ENCODE measurements around the gene NMUR1. TPM values are rescaled to one million over a fixed set of nuclear protein-coding genes. Genes with fewer than 3 reads are reported as not detected.
A peak's percentile ranks its signal among the peaks of the same experiment; 100 is the strongest.
"Not testable (repeated sequence)": the region's sequence is repeated elsewhere in the genome, so short reads cannot be mapped to it uniquely, and the experiment has no call there.

Gene NMUR1, protein sequence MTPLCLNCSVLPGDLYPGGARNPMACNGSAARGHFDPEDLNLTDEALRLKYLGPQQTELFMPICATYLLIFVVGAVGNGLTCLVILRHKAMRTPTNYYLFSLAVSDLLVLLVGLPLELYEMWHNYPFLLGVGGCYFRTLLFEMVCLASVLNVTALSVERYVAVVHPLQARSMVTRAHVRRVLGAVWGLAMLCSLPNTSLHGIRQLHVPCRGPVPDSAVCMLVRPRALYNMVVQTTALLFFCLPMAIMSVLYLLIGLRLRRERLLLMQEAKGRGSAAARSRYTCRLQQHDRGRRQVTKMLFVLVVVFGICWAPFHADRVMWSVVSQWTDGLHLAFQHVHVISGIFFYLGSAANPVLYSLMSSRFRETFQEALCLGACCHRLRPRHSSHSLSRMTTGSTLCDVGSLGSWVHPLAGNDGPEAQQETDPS
- 0.05 TPM in 1 of 2 replicates, not detected in the other for total RNA-seq

DNA sequence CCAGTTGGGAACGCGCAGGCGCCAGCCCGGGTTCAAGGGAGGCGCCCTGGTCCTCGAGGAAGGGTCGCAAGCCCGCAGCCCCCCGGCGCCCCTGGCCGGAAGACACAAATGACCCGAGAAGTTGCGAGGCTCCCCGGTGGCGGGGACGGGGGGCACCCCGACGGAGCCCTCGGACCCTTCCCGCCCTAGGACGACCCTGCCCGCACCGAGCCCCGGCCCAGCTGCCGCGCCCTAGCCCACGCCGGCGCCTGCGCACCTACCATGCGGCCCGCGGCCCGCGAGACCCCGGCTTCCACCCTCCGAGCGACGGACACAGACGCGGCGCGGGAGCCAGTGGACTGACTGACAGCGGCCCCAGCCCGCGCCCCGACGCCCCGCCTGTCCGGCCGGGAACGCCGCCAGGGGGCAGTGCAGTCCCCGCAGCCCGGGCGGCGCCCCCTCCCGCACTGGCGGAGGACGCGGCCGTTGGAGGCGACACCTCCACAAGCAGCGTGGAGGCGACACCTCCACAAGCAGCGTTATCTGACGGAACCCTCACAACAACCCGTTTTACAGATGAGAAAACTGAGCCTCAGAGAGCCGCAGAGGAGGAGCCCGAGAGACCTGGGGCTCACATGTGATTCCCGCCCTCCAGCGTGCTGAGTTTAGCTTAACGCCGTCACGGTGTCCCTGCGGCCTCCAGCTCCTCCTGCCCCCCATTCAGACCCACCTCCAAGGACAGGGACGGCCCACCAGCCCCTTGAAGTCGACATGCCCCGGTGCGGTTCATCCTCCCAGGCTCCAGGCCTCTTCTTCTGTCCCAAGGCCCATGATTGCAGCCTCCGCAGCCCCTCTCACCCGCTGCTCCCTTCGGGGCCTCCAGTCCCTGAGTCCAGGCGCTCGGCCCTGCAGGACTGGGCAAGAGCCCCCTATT lies at the start of gene NMUR1:
NMUR1 (minus strand) TSS at position 347 of the 913 bp plus-strand sequence; CDS start at position 263, 84 bp downstream.
- intact Hi-C loops (cut with micrococcal nuclease): loop anchor here (1.0 kb wide), 3 partner anchors 13 to 48 kb away; no protein-coding TSS in a partner anchor
- H3K27ac Mint-ChIP-seq: peak within 1 kb of the TSS; percentile 6
- peaks cover 20% of the 10 kb centered on the region for H3K4me1 Mint-ChIP-seq (ENCODE audit: low read depth)

DNA sequence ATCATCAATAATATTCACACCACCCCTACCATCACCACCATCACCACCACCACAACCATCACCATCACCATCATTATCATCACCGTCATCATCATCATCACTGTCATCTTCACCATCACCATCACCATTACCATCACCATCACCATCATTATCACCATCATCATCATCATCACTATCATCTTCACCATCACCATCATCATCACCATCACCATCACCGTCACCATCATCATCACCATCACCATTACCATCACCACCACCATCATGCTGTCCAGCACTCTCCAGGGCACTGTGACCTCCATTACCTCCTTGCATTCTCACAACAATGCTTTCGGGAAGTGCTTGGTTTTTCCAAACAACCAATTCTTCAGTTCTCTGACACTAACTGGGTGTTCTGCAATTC lies 49.3 kb upstream of the NMUR1 start:
- no peak overlapping the region for H3K27ac Mint-ChIP-seq
- no peak overlapping the region for H3K4me3 Mint-ChIP-seq
- peaks cover 12% of the 10 kb centered on the region for H3K27me3 Mint-ChIP-seq (ENCODE audit: insufficient read depth)
- no peak for DNase-seq (ENCODE audit: low spot score)
- intact Hi-C loops (cut with micrococcal nuclease): no loop called here
- no peaks in the 10 kb centered on the region for H3K36me3 Mint-ChIP-seq (ENCODE audit: low read depth)
- peaks cover 7% of the 10 kb centered on the region for H3K9me3 Mint-ChIP-seq
- H3K4me1 Mint-ChIP-seq (ENCODE audit: low read depth): no peaks in the 10 kb centered on the region

More for the DNA sequence above, at the start of gene NMUR1:
- Mint-ChIP-seq H3K9me3 (no peaks in the 10 kb centered on the region), H3K4me3 (no peak within 1 kb of the TSS), H3K36me3 (ENCODE audit: low read depth) (no peaks in the 10 kb centered on the region), H3K27me3 (ENCODE audit: insufficient read depth) (peaks cover 26% of the 10 kb centered on the region)
- peak; percentile 70 for DNase-seq (ENCODE audit: low spot score)

DNA sequence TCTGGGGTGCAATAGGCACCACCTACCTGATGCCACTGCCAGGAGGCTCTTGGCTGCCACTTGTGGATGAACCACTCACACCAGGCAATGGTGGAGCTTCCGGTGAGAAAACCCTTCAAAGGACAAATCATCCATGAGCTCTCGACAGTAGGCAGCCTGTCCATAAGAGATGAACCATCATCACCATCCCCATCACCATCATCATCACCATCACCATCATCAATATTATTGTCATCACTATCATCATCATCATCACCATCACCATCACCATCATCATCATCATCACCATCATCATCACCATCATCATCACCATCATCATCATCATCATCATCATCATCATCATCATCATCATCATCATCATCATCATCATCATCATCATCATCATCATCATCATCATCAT lies 48.4 kb upstream of the NMUR1 start:
- intact Hi-C loops (cut with micrococcal nuclease); DNase-seq (ENCODE audit: low spot score); H3K4me3 Mint-ChIP-seq; H3K36me3 Mint-ChIP-seq (ENCODE audit: low read depth); H3K4me1 Mint-ChIP-seq (ENCODE audit: low read depth); H3K27ac Mint-ChIP-seq; H3K9me3 Mint-ChIP-seq: not testable (repeated sequence)
- peaks cover 12% of the 10 kb centered on the region for H3K27me3 Mint-ChIP-seq (ENCODE audit: insufficient read depth)

DNA sequence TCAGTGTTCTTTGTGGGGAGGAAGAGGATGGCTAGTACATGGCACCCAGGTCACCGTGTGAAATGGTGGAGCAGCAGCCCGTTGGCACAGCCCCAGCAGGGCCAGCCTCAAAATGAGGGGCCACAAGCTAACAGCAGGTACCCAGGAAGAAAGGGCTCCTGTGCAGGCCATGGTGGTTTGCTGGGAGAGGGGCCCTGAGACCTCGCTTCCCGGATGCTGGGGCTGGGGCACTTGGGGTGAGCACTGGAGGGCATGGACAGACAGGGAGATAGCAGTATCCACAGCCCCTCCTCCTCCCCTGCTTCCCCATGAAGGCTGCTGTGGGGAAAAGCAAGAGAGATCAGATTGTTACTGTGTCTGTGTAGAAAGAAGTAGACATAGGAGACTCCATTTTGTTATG lies 46.2 kb upstream of the NMUR1 start:
- intact Hi-C loops (cut with micrococcal nuclease): no loop called here
- Mint-ChIP-seq H3K4me3 (no peak overlapping the region), H3K27ac (no peak overlapping the region), H3K4me1 (ENCODE audit: low read depth) (no peaks in the 10 kb centered on the region), H3K36me3 (ENCODE audit: low read depth) (no peaks in the 10 kb centered on the region), H3K27me3 (ENCODE audit: insufficient read depth) (peaks cover 16% of the 10 kb centered on the region), H3K9me3 (peaks cover 7% of the 10 kb centered on the region)
- DNase-seq (ENCODE audit: low spot score): no peak

DNA sequence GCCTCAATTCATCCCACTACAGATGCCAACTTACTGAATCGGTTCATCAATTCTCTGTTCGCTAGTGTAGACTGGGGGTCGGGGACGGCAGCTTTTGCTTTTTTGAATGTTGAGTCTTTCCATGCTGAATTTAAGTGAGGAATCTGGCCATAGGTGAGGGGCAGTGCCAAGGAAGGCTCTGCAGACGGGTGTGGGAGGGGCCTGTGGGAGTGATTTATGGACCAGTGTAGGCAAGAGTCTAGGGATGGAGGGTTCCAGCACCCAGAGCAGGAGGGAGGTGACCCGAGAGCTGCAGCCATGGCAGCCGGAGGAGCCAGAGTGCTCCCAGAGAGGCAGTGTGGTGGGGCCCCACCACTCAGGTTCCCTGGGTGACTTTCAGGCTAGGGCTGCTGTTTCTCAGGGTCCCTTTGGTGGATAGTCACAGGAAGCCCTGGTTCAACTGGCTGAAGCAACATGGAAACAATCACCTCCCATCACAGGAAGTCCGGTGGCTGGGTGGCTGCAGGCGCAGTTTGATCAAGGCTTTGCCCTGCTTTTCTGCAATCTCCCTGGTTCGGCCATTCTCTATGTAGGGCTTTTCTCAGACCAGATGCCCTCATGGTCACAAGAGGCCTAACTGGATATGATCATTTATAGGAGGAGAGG lies 45.5 kb upstream of the NMUR1 start:
- intact Hi-C loops (cut with micrococcal nuclease): no loop called here
- Mint-ChIP-seq H3K27me3 (ENCODE audit: insufficient read depth) (peaks cover 19% of the 10 kb centered on the region), H3K27ac (no peak overlapping the region), H3K4me3 (no peak overlapping the region), H3K9me3 (peaks cover 7% of the 10 kb centered on the region), H3K4me1 (ENCODE audit: low read depth) (no peaks in the 10 kb centered on the region), H3K36me3 (ENCODE audit: low read depth) (no peaks in the 10 kb centered on the region)
- no peak for DNase-seq (ENCODE audit: low spot score)

DNA sequence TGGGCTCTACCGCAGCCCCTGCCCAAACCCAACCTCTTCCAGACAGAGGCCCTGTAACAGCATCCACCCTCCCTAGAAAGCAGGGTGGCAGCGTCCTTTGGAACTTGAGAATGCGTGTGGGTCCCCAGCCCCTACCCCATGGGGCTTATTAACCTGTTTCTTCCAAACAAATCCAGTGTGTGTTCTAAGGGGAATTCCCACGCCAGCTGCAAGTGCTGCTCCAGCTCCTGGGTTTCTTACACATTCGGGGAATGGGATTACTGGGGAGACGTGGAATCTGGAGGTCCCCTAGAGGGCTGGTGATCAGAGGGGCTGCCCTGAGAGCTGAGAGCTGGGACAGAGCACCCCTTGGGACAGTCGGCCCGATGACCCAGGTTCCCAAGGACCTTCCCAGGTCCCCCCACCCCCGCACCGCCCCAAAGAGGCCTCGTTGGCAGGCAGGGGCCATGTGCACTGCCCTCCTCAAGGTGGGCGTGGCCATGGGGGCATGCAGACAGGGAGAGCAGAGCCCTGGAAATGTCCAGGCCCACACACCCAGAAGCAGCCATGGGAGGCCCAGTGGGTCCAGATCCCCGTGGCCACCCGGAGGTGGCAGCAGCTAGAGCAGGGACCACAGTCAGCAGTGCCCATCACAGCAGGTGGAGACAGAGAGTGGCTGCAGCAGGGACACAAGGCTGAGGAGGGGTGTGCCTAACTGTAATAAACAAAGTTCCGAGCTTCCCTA lies 43.6 kb upstream of the NMUR1 start:
- DNase-seq (ENCODE audit: low spot score): no peak
- H3K4me1 Mint-ChIP-seq (ENCODE audit: low read depth): peaks cover 2% of the 10 kb centered on the region
- H3K27me3 Mint-ChIP-seq (ENCODE audit: insufficient read depth): peaks cover 11% of the 10 kb centered on the region
- peaks cover 4% of the 10 kb centered on the region for H3K9me3 Mint-ChIP-seq
- no peak overlapping the region for H3K27ac Mint-ChIP-seq
- H3K4me3 Mint-ChIP-seq: no peak overlapping the region
- no peaks in the 10 kb centered on the region for H3K36me3 Mint-ChIP-seq (ENCODE audit: low read depth)
- intact Hi-C loops (cut with micrococcal nuclease): no loop called here

DNA sequence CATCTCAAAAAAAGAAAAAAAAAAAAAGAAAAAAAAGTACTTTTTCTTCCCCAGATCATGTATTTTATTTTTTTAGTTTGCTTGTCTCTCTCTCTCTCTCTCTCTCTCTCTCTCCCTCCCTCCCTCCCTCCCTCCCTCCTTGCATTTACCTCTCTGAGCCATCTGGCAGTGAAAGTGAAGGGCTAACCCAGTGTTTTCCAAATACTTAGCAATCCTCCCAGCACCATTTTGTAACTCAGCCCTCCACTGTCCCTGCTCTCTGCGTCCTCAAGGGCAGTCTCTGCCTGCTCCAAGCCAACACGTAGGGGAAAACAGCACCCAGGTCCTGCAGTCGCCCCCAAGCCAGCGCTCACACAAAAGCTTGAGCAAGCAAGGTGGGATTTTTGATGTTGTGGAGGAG lies 42.9 kb upstream of the NMUR1 start:
- DNase-seq (ENCODE audit: low spot score): no peak
- intact Hi-C loops (cut with micrococcal nuclease): no loop called here
- Mint-ChIP-seq H3K9me3 (no peaks in the 10 kb centered on the region), H3K27ac (no peak overlapping the region), H3K36me3 (ENCODE audit: low read depth) (no peaks in the 10 kb centered on the region), H3K4me3 (no peak overlapping the region), H3K27me3 (ENCODE audit: insufficient read depth) (peaks cover 11% of the 10 kb centered on the region), H3K4me1 (ENCODE audit: low read depth) (peaks cover 8% of the 10 kb centered on the region)

DNA sequence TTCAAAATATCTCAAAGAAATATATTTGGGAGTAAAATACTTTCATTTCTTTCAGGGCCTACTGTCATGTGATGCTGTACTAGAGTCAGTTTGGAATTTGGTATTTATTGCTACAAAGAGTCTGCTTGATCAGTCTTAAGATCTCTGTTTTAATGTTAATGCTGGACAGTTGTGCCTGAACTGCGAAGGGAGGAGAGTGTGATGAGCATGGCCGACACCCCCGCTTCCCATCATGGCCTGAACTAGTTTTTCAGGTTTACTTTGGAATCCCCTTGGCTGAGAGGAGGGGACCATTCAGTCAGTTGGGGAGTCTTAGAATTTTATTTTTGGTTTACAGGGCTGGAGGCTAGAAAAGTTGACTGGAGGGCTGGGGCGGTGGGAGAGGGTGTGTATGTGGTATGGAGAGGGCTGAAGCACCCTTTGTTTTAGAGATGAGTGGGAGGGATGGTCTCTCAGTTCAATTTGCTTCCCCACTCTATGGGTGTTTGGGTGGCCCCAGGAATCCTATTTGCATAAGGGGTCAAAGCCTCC lies 41.5 kb upstream of the NMUR1 start:
- H3K27ac Mint-ChIP-seq: no peak overlapping the region

DNA sequence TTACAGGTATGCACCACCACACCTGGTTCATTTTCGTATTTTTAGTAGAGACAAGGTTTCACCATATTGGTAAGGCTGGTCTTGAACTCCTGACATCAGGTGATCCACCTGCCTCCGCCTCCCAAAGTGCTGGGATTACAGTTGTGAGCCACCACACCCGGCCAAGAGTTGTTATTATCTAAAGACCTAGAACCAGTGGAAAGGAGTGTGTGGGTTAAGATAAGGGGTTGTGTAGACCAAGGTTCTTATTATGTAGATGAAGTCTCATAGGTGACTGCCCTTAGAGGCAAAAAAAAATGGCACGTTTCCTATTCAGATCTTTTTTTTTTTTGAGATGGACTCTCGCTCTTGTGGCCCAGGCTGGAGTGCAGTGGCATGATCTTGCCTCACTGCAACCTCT lies 40.7 kb upstream of the NMUR1 start:
- intact Hi-C loops (cut with micrococcal nuclease); DNase-seq (ENCODE audit: low spot score); H3K36me3 Mint-ChIP-seq (ENCODE audit: low read depth); H3K4me3 Mint-ChIP-seq; H3K9me3 Mint-ChIP-seq; H3K4me1 Mint-ChIP-seq (ENCODE audit: low read depth); H3K27ac Mint-ChIP-seq: not testable (repeated sequence)
- peaks cover 11% of the 10 kb centered on the region for H3K27me3 Mint-ChIP-seq (ENCODE audit: insufficient read depth)

More for the DNA sequence above, 41.5 kb upstream of the NMUR1 start:
- intact Hi-C loops (cut with micrococcal nuclease): no loop called here
- no peak overlapping the region for H3K4me3 Mint-ChIP-seq
- DNase-seq (ENCODE audit: low spot score): no peak
- H3K36me3 Mint-ChIP-seq (ENCODE audit: low read depth): no peaks in the 10 kb centered on the region
- H3K9me3 Mint-ChIP-seq: no peaks in the 10 kb centered on the region
- peaks cover 8% of the 10 kb centered on the region for H3K4me1 Mint-ChIP-seq (ENCODE audit: low read depth)
- peaks cover 11% of the 10 kb centered on the region for H3K27me3 Mint-ChIP-seq (ENCODE audit: insufficient read depth)

DNA sequence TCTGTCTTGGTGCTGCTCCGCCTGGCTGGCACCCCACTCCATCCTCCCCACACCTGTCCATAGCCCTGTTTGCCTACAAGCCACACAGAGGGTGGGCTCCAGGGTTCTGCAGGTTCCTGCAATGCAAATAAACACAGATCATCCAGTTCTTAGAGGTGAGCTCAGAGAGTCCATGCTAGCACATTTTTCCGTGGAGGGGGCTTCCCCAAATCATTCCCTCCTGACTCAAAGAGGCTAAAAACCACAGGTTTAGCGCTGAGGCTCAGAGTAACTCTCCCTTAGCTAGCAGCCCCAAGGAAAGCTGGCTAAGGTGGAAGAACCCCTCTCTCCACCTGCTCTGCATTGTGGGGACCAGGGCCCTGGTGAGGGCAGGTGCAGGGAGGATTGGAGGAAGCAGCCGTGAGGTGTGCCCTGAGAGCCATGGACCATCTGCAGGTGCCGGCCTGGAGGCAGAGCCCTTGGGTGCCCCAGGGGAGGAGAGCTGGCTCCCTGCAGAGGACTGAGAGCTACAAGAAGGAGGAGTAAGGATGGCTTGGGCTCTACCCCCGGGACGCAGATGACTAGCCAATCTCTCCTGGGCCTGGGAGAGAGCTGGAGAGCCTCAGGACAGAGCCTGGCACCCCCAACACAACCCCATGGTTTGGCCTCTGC lies 38.7 kb upstream of the NMUR1 start:
- Mint-ChIP-seq H3K36me3 (ENCODE audit: low read depth) (no peaks in the 10 kb centered on the region), H3K9me3 (no peaks in the 10 kb centered on the region), H3K4me3 (no peak overlapping the region), H3K27ac (no peak overlapping the region), H3K27me3 (ENCODE audit: insufficient read depth) (peaks cover 6% of the 10 kb centered on the region), H3K4me1 (ENCODE audit: low read depth) (peaks cover 8% of the 10 kb centered on the region)
- intact Hi-C loops (cut with micrococcal nuclease): no loop called here
- no peak for DNase-seq (ENCODE audit: low spot score)

DNA sequence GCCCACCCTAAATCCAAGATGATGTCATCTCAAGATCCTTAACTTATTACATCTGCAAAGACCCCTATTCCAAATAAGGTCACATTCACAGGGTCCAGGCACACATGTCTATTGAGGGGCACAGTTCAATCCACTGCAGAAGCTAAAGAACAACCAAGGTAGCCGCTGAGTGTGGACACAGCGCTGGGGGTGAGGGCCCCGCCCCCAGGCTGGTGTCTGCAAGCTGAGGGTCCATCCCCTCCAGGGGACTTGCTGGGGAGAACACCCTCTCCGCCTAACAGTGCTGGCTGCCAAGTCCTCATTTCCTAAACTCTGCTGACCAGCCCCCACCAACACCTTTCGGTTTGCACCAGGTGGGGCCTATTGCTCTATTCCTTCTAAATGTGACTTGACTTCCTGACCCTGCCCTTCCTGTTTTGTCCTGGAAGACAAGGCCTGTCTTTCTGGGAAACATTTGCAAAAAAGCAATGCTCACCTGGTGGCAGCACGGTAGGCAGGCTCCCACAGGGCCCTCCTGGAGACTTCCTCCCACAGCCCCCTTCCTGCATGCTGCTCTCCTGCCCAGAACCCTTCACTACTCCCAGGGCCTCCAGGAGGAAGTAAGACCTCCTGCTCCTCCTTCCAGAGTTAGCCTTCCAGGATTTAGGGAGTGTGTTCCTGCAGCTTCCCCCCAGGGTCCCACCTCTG lies 38.0 kb upstream of the NMUR1 start:
- DNase-seq (ENCODE audit: low spot score): no peak
- H3K4me1 Mint-ChIP-seq (ENCODE audit: low read depth): peaks cover 8% of the 10 kb centered on the region
- H3K27ac Mint-ChIP-seq: no peak overlapping the region
- H3K4me3 Mint-ChIP-seq: no peak overlapping the region
- intact Hi-C loops (cut with micrococcal nuclease): no loop called here
- peaks cover 6% of the 10 kb centered on the region for H3K27me3 Mint-ChIP-seq (ENCODE audit: insufficient read depth)
- no peaks in the 10 kb centered on the region for H3K36me3 Mint-ChIP-seq (ENCODE audit: low read depth)
- H3K9me3 Mint-ChIP-seq: no peaks in the 10 kb centered on the region
